ENCODE data around the gene TH.

The TH gene

GRCh38 chr11:2142300-2142759 is 29.3 kb downstream of the TH start:
- DNase-seq (ENCODE audit: low spot score) = no peak

GRCh38 chr11:2140411-2141400 is 30.9 kb downstream of the TH start:
- DNase-seq (ENCODE audit: low spot score) = no peak

GRCh38 chr11:2139621-2140337 is 31.8 kb downstream of the TH start:
- DNase-seq (ENCODE audit: low spot score) = no peak

- DNase-seq (ENCODE audit: low spot score) = no peak
Observed at GRCh38 chr11:2139123-2139521, 32.5 kb downstream of the TH start, which contains the start of gene IGF2. IGF2 (minus strand) TSS chr11:2139389; CDS start chr11:2135523, 3,866 bp downstream.

- DNase-seq (ENCODE audit: low spot score) = no peak
Observed at GRCh38 chr11:2138431-2139122, 33.0 kb downstream of the TH start.

- no peak for DNase-seq (ENCODE audit: low spot score)
Observed at GRCh38 chr11:2138068-2138430, 33.6 kb downstream of the TH start.

- DNase-seq (ENCODE audit: low spot score) = no peak
Observed at GRCh38 chr11:2137202-2138067, 34.2 kb downstream of the TH start.

GRCh38 chr11:2136952-2137201 is 34.7 kb downstream of the TH start:
- DNase-seq (ENCODE audit: low spot score) = no peak

- no peak for DNase-seq (ENCODE audit: low spot score)
Observed at GRCh38 chr11:2136209-2136951, 35.2 kb downstream of the TH start.

- no peak for DNase-seq (ENCODE audit: low spot score)
Observed at GRCh38 chr11:2135648-2136201, 35.9 kb downstream of the TH start.

GRCh38 chr11:2135018-2135569 is 36.5 kb downstream of the TH start:
- DNase-seq (ENCODE audit: low spot score) = no peak

- DNase-seq (ENCODE audit: low spot score) = no peak
Observed at GRCh38 chr11:2134022-2135010, 37.3 kb downstream of the TH start.

GRCh38 chr11:2133241-2134021 is 38.2 kb downstream of the TH start:
- DNase-seq (ENCODE audit: low spot score) = no peak

GRCh38 chr11:2132874-2133240 is 38.8 kb downstream of the TH start:
- DNase-seq (ENCODE audit: low spot score) = no peak

- DNase-seq (ENCODE audit: low spot score) = no peak
Observed at GRCh38 chr11:2132246-2132645, 39.4 kb downstream of the TH start.

- no peak for DNase-seq (ENCODE audit: low spot score)
Observed at GRCh38 chr11:2131371-2132236, 40.0 kb downstream of the TH start.

- DNase-seq (ENCODE audit: low spot score) = no peak
Observed at GRCh38 chr11:2130881-2131352, 40.7 kb downstream of the TH start.
